22Rv1 (cell line): ENCODE measurements around the gene LAMA5.

Experiments
- ZFX ChIP-seq: fragments of 450-650 bp; IDR thresholded peaks from 2 replicates; pipeline ENCODE4 v1.6.1; 2017; ENCODE audit warnings: antibody characterized with exemption, borderline replicate concordance
- TF ChIP-seq, protein P1 (sequence below): fragments of 450-650 bp; IDR thresholded peaks from 2 replicates; pipeline ENCODE4 v1.5.1; 2017; ENCODE audit warnings: mild to moderate bottlenecking

DNA sequence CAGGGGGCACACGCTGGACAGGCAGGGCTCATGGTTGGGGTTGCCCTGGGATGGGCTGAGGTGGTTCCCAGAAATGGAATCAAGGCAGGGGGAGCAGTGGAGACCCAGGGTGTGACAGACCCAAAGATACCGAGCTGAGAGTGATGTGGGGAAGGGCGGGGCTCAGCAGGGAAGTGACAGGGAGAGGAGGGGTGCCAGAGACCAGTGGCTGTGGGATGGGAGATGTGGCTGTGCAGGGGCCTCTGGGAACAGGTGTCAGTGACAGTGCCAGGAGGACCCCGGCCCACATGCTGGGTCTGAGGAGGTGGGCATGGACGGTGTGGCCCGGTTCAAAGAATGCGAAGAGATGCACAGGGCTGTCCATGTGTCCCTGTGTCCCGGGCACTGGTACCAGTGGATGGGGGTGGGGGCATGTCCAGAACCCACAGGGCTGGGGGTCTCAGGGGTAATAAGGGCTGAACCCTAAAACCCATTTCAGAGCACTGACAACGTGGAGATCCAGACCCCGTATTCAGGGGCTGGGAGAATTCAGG lies 38.9 kb upstream of the LAMA5 start:
- TF ChIP-seq, protein P1, sequence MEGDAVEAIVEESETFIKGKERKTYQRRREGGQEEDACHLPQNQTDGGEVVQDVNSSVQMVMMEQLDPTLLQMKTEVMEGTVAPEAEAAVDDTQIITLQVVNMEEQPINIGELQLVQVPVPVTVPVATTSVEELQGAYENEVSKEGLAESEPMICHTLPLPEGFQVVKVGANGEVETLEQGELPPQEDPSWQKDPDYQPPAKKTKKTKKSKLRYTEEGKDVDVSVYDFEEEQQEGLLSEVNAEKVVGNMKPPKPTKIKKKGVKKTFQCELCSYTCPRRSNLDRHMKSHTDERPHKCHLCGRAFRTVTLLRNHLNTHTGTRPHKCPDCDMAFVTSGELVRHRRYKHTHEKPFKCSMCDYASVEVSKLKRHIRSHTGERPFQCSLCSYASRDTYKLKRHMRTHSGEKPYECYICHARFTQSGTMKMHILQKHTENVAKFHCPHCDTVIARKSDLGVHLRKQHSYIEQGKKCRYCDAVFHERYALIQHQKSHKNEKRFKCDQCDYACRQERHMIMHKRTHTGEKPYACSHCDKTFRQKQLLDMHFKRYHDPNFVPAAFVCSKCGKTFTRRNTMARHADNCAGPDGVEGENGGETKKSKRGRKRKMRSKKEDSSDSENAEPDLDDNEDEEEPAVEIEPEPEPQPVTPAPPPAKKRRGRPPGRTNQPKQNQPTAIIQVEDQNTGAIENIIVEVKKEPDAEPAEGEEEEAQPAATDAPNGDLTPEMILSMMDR, result no peak
- TF ChIP-seq ZFX, result no peak
